CD4-positive, alpha-beta T cell treated with Interleukin-6 for 4 hours (primary cell): Measurements from ENCODE around the gene GALNT10.

Experiments
- DNase-seq: peaks from one replicate; pipeline ENCODE4 v3.0.0-alpha.2; 2020; ENCODE audit warnings: mixed read lengths

GALNT10 gene

DNA sequence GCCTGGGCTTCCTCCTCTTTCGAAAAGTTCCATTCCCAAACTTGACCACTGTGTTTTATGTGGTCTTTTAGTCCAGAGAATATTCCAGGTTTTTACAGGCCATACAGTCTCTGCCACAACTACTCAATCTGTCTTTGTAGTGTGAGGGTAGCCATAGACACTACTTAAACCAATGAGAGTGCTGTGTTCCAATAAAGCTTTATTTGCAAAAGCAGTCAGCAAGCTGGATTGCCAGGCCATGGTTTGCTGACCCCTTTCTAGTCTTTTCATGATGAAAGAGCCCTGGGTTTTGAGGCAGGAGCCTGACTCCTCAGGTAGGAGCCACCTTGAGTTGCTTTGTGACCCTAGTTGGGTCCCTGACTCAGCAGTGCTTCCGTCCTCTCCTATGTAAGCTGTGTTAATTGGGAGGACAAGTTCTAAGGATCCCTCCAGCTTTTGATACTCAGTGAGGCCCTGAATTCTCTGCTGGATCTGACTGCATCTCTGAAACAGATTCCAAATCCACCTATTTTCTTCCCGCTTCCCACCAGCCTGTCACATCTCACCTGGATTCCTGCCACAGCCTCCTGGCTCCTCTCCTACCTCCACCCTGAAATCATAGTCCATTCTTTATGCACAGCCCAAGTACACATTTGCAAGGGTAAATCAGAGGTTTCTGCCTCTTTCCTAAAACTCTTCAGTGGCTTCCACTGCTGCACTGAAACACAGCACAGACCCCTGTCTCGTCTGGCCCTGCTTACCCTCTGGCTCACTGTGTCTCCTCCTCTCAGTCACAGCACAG is 13.5 kb downstream of the GALNT10 start:
- DNase-seq = no peak

DNA sequence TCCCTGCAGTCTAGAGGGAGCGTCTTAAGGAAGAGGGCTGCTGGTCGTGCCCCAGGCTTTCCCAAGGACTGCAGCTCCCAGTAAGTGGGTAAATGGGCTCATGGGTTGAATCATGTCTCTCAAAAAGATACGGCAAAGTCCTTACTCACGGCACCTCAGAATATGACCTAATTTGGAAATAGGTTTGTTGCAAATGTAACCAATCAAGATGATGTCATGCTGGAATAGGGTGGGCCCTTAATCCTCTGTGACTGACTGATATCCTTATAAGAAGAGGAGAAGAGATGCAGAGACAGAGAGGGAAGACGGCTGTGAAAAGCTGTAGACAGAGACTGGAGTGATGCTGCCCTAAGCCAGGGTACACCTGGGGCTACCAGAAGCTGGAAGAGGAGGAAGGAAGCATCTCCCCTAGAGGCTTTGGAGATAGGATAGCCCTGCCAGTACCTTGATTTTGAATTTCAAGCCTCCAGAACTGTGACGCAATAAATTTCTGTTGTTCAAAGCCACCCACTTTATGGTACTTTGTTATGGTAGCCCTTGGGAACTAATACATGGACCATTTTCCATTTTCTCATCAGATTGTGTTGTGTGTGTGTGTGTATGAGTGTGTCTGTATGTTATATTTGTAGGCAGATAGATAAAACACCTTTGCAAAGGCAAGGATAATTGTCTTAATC is 15.0 kb downstream of the GALNT10 start:
- DNase-seq = no peak

DNA sequence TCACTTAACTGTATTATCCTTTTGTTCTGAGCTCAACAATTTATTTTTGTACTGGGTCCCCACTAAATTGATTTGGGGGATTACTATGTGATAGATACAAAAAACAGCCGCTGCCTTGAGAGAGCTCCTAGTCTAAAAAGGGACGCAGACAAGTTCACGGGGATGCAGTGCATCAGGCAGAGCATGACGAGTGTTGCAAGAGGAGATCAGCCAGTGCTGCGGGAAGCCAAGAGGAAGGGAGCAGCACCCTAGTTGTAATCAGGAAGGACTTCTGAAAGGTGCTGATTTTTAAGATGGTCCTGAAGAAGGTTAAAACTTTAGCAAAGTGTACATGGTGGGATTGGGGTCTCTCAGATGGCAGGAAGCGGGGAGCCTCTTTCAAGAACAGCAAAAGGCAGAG is 15.8 kb downstream of the GALNT10 start:
- no peak for DNase-seq

DNA sequence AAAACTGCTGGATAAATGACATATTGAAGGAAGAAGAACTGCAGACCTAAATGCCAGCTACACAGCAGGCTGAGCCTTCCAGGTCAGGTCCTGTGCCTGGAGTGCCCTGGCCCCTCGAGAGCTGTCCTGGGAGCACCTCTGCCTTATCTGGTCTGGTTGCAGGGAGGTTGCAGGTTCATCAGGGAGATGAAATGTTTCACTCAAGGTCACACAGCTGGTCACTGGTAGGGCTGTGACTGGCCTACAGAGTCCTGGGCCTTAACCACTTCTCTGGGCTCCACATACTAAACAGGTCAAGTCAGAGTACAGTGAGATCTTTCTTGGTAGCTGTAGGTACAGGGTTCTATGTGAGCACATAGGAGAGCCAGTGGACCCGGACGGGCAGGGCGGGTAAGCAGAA is 16.7 kb downstream of the GALNT10 start:
- DNase-seq = no peak

DNA sequence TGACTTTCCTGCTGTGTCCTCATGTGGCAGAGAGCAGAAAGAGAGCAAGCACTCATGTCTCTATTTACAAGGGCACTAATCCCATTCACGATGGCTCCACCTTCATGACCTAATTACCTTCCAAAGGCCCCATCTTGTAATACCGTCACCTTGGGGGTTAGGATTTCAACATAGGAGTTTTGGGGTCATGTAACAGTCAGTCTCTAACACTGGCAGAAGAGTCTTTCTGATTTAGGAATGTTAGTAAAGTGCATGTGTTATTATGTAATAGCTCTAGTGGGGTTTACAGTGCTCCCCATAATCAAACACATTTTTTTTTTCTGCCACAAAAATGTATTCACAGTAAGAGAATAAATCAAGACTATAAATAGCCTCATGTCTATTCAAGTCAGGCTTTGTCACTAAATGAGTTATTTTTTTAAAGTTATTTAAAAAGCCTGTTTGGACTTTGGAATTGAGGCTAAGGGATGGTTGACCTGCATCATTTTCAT is 19.1 kb downstream of the GALNT10 start:
- DNase-seq = no peak

DNA sequence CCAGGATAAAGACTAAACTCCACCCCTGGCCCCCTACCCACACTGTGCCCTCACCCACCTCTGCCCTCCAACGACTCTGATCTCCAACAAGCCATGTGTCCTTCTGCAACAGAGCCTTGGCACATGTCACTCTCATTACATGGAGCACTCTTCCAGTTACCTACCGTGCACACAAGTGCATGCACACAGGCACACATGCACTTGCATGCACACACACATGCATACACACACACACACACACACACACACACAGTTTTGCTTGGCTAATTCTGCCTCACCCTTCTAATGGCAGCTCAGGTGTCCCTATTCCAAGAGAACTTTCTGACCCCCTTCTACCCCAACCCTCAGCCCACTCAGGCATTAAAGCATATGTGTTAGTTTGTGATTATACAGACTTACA is 19.6 kb downstream of the GALNT10 start:
- no peak for DNase-seq

DNA sequence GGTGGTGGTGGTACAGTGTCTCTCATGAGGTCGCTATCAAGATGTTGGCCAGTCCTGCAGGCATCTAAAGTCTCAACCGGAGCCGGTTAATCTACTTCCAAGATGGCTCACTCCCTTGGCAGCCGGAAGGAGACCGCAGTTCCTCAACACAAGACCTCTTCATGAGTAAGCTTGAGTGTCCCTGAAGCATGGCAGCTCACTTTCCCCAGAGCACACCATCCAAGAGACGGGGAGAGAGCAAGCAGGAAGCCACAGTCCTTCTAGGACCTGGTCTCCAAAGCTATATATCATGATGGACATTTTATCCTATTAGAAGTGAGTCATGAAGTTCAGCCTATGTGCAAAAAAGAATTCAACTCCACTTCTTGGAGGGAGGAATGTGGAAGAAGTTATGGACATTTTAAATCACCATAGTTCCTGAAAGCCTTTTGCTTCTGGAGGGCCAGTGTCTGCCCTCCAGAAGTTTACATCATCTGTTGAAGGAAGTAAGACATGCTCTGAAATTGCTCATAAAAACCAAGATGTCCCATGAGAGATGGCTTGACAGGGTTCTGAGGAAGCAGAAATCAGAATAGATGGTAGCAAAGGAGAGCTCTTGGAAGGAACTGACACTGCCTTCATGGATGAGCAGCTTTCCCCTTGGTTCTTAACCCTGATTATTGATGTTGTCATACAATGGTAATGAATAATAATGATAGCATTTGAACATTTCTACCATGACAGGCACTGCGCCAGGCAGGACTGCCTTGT is 21.3 kb downstream of the GALNT10 start:
- no peak for DNase-seq

DNA sequence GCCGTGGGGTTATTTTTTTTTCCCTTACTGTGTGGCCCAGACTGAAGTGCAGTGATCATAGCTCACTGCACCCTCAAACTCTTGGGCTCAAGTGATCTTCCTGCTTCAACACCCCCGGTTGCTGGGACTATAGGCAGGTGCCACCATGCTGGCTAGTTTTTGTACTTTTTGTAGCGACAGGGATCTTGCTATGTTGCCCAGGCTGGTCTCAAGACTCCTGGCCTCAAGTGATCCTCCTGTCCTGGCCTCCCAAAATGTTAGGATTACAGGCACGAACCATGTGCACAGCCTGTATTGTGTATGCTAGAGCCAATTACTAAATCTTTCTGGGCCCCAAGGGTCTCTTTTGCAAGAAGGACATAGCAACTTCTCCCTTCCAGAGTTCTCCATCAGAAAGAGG is 23.1 kb downstream of the GALNT10 start:
- DNase-seq = no peak

DNA sequence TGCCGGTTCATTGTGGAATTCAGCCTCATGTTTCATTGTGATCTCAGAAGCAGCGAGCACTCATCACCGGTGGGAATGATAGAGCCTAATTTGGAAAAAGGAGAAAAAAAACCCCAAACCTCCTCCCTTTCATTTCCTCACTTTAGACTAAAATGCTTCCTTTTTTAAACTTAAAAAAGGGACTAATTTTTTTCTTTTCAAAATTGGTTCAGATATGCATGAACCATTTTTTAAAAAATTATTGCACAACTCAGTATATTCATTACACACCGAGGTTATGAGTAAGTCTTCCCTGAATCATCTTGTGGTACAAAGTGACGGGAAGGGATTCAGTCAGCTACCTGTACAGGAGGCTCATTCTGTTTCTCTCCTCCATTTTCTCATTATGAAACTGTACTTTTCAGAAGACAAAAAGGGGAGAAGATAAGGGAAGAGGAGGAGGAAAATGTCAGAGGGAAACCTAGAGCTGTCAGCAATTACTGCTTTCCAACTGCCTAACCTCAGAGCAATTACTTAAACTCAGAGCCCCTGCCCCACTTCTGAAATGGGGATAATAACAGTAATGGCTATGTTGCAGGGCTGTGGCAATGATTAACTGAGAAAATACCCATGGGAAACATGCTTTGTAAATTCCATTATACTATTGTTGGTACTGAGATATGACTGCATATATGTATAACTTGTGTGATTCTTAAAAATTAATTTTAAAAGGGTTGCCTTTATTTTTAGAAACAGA is 24.0 kb downstream of the GALNT10 start:
- DNase-seq = no peak

DNA sequence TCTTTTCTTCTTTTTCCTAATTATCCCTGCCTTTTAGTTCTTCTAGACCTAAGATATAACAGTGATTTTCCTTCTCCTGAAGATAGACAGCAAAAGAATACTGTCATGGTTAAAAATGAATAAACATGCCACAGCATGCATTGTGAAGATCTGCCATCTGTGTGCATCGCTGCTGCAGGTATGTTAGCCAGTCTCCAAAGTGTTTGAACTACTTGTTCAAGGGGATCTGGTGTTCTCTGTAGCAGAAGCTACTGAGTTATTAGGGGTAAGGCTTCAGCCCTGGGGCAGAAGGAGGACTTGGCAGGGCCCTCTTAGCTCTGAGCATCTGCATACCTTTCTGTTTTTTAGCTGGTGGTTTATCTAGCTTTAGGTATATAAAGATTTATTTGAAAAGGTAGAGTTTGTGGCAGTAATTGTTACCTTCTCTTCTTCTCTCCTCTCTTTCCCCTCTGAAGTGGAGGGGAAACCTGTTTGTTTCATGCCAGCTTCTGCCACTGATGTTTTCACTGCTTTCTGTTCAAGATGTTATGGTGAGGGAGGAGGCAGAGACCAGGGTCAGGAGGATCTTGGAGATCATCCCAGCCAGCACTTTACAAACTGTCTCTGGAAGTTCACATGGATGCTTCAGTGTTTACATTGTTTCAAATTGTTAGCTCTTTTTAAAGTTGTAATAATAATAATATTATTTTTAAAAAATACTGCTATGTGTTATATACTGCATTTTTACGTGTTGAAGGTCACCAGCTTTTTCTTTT is 25.2 kb downstream of the GALNT10 start:
- no peak for DNase-seq

DNA sequence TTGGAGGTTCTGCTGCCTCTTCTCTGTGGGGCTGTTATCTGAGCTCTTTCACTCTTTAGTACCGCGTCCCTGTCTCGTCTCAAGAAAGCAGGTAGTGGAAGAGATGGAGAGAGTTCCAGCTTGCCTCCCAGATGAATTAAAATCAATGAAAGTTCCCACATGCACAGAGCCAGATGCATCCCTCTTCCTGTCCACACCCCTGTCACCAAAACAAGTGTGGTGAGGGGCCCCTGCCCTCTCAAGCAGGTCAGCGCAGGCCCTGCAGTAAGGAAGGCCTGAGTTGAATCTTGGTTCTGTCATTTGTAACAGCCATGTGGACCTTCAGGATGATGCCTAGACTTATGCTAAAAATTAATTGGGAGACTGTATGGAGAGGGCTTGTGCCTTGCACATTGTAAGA is 26.9 kb downstream of the GALNT10 start:
- DNase-seq = no peak

DNA sequence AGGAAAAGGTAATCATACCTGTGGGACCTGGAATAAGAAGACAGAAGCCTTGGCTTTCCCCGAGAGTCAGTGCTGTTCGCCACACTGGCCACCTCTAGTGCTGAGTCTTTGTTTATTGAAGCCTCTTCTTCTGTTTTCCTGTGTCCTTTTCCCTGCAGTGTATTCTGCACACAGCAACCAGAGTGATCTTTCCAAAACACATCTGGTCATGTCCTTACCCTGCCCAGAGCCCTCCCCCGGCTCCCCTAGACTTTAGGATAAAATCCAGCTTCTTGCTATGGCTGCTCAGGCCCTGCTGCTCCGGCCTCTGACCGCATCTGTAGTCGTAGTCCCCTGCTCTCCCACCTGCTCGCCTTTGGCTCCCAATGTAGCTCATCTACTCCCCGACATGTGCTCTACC is 28.3 kb downstream of the GALNT10 start:
- DNase-seq = no peak

DNA sequence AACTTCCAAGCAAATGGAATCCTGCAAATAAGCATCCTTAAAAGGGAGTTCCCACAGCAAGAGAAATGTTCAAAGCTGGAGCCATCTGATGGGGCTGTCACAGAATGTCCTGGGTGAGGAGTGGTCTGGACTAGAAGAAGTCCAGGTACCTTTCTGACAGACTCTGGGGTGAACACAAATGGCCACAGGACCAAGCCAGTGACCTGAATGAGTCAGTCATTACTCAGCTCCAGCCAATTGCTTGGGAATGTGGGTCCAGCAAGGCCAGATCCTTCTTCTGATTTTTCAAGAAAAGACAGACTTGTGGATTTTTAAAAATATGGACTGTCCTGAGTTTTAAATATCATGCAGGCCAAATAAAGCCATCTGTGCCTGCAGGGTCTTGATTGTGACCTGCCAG is 30.1 kb downstream of the GALNT10 start:
- no peak for DNase-seq

DNA sequence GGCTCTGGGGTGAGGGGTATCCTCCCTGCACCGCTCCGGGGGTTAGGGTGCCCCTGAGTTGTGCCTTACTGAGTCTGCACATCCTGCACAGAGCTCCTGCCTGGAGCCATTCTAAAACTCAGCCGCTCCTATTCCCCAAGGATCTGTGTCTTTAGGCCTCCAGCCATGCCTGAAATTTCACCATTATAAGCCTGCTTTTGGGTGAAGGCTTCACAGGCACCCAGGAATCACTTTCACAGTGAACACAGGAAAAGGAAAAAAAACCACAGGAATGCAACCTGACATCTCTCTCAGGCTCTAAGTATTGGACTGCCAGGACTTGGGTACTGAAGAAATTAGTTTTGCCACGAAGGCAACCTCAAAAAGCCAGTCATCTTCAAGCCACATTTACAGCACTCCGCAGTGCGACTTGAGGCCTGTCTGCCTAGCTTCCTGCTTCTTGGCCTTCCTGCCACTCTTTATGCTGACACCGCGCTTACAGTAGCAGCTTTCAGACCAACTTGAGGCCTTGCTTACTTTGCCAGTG is 30.9 kb downstream of the GALNT10 start:
- peak; percentile 76 for DNase-seq

DNA sequence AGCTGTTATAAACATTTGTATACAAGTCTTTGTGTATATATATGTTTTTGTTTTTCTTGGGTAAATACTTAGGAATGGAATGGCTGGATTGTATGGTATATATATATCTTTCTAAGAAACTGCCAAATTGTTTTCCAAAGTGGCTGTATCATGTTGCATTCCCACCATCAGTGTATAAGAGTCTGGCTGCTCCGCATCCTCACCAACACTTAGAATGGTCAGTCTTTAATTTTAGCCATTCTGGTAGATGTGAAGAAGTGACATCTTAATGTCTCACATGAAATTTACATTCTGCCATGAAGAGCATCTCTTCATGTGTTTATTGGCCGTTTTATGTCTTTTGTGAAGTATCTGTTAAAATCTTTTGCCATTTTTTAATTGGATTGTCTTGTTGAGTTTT is 31.9 kb downstream of the GALNT10 start:
- no peak for DNase-seq

DNA sequence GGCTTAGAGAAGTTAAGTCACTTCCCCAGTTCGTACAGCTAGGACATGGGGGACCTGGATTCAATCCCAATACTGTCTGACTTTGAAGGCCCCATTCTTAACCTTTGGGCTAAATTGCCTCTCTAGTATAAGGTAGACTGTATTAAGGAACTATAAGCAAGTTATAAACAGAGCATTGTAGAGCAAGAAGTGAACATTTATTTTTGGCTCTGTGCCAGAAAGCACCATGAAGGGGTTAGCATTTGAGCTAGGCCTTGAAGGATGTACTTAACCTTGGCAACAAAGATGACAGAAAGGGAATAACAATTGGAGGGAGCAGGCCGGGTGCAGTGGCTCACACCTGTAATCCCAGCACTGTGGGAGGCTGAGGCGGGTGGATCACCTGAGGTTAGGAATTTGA is 32.8 kb downstream of the GALNT10 start:
- no peak for DNase-seq

DNA sequence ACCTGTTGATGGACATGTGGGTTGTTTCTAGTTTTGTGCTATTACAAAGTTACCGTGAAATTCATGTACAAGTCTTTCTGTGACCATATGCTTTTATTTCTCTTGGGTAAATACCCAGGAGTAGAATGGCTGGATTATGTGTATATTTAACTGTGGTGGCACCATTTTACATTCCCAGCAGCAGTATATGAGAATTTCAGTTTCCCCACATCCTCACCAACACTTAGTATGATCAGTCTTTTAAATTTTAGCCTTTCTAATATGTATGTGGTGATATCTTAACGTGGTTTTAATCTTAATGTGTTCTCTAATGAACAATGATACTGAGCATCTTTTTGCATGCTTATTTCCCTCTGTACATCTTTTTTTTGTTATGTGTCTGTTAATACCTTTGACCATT is 36.6 kb downstream of the GALNT10 start:
- no peak for DNase-seq

DNA sequence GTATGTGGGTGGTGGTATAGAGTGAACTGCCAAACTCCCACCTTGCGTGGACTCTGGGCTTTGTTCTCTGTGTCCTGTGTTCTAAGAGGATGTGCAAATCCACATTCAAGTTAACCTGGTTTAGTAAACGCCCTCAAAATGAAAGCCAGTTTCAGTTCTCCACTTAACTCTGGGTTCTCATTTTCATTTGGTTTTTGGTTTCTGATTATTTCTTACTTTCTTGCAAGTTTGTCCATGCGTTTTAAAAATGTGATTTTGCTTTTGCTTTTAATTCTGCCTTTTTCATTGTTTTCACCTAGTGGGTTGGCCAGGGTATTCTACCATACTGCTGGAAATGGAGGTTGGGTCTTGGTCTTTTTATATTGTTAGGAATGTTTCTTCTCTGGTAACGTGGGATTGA is 38.2 kb downstream of the GALNT10 start:
- no peak for DNase-seq

DNA sequence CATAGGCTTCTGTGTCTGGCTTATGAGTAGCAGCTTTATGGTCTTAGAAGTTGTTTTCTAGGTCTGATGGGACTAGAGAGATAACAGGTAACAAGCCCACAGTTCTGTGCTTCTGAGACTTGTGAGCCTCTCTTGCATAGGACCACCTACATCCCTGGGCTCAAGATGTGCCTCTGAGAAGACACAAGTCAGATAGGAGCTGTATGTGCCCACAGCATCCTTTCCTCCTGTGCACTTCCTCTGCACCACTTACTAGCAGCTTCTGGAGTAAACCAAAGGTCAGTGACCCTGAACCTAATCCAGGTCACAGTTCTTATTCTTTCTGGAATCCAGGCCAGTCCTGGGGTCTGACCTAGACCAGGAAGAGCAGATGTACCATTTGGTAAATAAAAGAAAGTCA is 40.0 kb downstream of the GALNT10 start:
- no peak for DNase-seq

DNA sequence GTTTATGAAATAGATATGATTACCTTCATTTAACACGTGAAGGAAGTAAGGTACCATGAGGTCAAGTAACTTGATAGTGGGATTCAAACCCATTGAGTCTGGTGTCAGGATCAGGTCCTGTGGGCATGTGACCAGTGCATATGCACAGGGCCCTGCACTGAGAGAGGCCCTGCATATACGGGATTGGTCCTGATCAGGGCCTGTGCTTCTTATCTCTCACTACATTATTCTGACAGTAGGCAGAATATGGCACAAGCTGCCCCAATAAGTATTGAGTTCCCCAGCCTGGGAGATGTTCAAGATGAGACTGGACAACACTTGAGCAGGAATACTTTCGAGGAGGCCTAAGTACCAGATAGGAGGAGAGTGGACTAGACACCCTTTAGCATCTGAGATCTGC is 44.0 kb downstream of the GALNT10 start:
- DNase-seq = no peak

DNA sequence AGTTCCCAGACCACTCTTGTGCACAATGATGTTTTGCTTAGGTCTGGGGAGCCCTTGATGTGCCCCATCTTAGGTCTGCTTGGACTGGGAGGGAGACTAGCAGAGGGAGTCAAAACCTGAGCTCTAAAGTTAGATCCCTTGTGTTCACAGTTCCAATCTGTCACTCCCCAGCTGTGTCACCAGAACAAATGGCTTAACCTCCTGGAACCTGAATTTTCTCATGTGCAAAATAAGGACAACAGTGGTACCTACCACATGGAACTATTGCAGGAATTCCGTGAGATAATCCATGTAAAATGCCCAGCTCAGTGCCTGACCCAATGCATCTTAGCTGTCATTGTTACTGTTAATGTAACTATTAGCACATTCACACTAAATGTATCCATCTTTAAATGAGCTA is 45.5 kb downstream of the GALNT10 start:
- DNase-seq = no peak
